ENCODE data around the gene CAMK1D.
"Not testable (repeated sequence)": the region's sequence is repeated elsewhere in the genome, so short reads cannot be mapped to it uniquely, and the experiment has no call there.

Gene CAMK1D

GRCh38 chr10:12834721-12835120 is 485.4 kb downstream of the CAMK1D start:
- no peak for DNase-seq

- DNase-seq, result no peak
Measured at GRCh38 chr10:12835709-12836108, 486.4 kb downstream of the CAMK1D start.

GRCh38 chr10:12838366-12838765 is 489.0 kb downstream of the CAMK1D start:
- no peak for DNase-seq

GRCh38 chr10:12838995-12839927 is 489.9 kb downstream of the CAMK1D start:
- DNase-seq, result no peak

GRCh38 chr10:12839941-12840611 is 490.7 kb downstream of the CAMK1D start:
- no peak for DNase-seq

GRCh38 chr10:12841426-12841825 is 492.1 kb downstream of the CAMK1D start:
- no peak for DNase-seq

- DNase-seq, result no peak
Measured at GRCh38 chr10:12841826-12842225, 492.5 kb downstream of the CAMK1D start.

GRCh38 chr10:12842310-12842709 is 493.0 kb downstream of the CAMK1D start:
- no peak for DNase-seq

- DNase-seq, result no peak
Measured at GRCh38 chr10:12843296-12843945, 494.1 kb downstream of the CAMK1D start.

- no peak for DNase-seq
Measured at GRCh38 chr10:12844811-12845483, 495.6 kb downstream of the CAMK1D start.

GRCh38 chr10:12846718-12847117 is 497.4 kb downstream of the CAMK1D start:
- no peak for DNase-seq

GRCh38 chr10:12847361-12847975 is 498.1 kb downstream of the CAMK1D start:
- DNase-seq, result no peak

GRCh38 chr10:12848439-12849173 is 499.3 kb downstream of the CAMK1D start:
- no peak for DNase-seq

- DNase-seq, result peak; percentile 68
Measured at GRCh38 chr10:12849319-12850181, 500.2 kb downstream of the CAMK1D start.

- DNase-seq, result no peak
Measured at GRCh38 chr10:12852687-12853086, 503.3 kb downstream of the CAMK1D start.

- no peak for DNase-seq
Measured at GRCh38 chr10:12854988-12855387, 505.6 kb downstream of the CAMK1D start.

- no peak for DNase-seq
Measured at GRCh38 chr10:12862459-12862858, 513.1 kb downstream of the CAMK1D start.

- not testable (repeated sequence) for DNase-seq
Measured at GRCh38 chr10:12865515-12865914, 516.2 kb downstream of the CAMK1D start.

- DNase-seq, result no peak
Measured at GRCh38 chr10:12868229-12868628, 518.9 kb downstream of the CAMK1D start.

GRCh38 chr10:12869427-12869826 is 520.1 kb downstream of the CAMK1D start:
- no peak for DNase-seq

GRCh38 chr10:12872577-12872976 is 523.2 kb downstream of the CAMK1D start:
- DNase-seq, result no peak

All from NCI-H1694 (cell line).